Sigmoid colon (tissue), 7 donors: Measurements from ENCODE around the gene ARRDC4. TPM values are rescaled to one million over a fixed set of nuclear protein-coding genes. Genes with fewer than 3 reads are reported as not detected.

Source experiments
- DNase-seq: peaks from one replicate; pipeline ENCODE4 v3.0.0-alpha.2; 2019
- H3K27ac ChIP-seq, 4 donors: fragments of 200-600 bp; sonication (generic); one replicate each; pipeline ENCODE4 v1.5.1; 2016 to 2019; ENCODE audit warnings: mild to moderate bottlenecking in 1 of 4
- H3K27me3 ChIP-seq, 3 donors: fragments of 200-600 bp; sonication (generic); one replicate each; pipeline ENCODE4 v1.5.1; 2019; ENCODE audit warnings: mild to moderate bottlenecking in 1 of 3
- H3K36me3 ChIP-seq, 4 donors: fragments of 200-600 bp; sonication (generic); one replicate each; pipeline ENCODE4 v1.5.1; 2016 to 2019
- H3K4me1 ChIP-seq, 4 donors: fragments of 200-600 bp; sonication (generic); one replicate each; pipeline ENCODE4 v1.5.1; 2017 to 2019
- H3K4me3 ChIP-seq, 4 donors: fragments of 200-600 bp; sonication (generic); one replicate each; pipeline ENCODE4 v1.5.1; 2017 to 2019; ENCODE audit warnings: mild to moderate bottlenecking in 2 of 4, moderate library complexity in 1 of 4
- H3K9me3 ChIP-seq, 4 donors: fragments of 200-600 bp in 3 of 4; sonication (generic) in 3 of 4; one replicate each; pipeline versions ENCODE4 v1.5.1 to v1.6.1; 2013 to 2019
- CTCF ChIP-seq, 4 experiments: fragments of 450-650 bp in 3 of 4; fragments of 200-600 bp in 1 of 4; IDR thresholded peaks; one replicate each; pipeline ENCODE4 v1.5.1; 2016 to 2019; ENCODE audit warnings: antibody characterized with exemption in 4 of 4, mild to moderate bottlenecking in 3 of 4, moderate library complexity in 2 of 4
- EP300 ChIP-seq, 4 donors: sonication (generic); formaldehyde crosslinking; IDR thresholded peaks; one replicate each; pipeline ENCODE4 v1.6.1; 2017; ENCODE audit warnings: antibody characterized with exemption in 4 of 4
- POLR2A ChIP-seq, 2 donors: fragments of 450-650 bp; IDR thresholded peaks; one replicate each; pipeline ENCODE4 v1.6.1; 2016; ENCODE audit warnings: antibody characterized with exemption in 2 of 2, mild to moderate bottlenecking in 2 of 2, moderate library complexity in 2 of 2
- POLR2AphosphoS5 ChIP-seq, 4 donors: sonication (generic); formaldehyde crosslinking; IDR thresholded peaks; one replicate each; pipeline ENCODE4 v1.6.1; 2017; ENCODE audit warnings: antibody characterized with exemption in 4 of 4
- WGBS, 2 donors: extraction: QIAGEN DNeasy Blood & Tissue Kit; methylation state at CpG; one replicate each; pipeline ENCODE4 v1.1.7; 2013; 5-methylcytosine and 5-hydroxymethylcytosine counted together
- intact Hi-C: fragments of 100-400 bp; cut with DNase I; formaldehyde crosslinking; loops from one replicate; pipeline ENCODE4 v1.15.1; 2023
- polyA plus RNA-seq, 3 donors: library from polyadenylated mRNA; stranded (reverse); fragments of 200-250 nt; gene quantifications; one replicate each; pipeline ENCODE4 v1.2.3, GENCODE V29; 2013
- total RNA-seq, 4 donors: library from RNA; depleted of rRNA; stranded (reverse); fragments of >200 nt; gene quantifications; one replicate each; pipeline ENCODE4 v1.1.0, GENCODE V29; 2016
- donor health status: healthy with polysubstance abuse.
- donor health status: Bipolar disorder and iron deficiency.
- donor health status: healthy.

The ARRDC4 gene
- total RNA-seq (100 to 1,000 TPM; 116 to 205 (median 170) TPM), polyA plus RNA-seq (100 to 1,000 TPM in 1 of 3 donors, 10 to 100 TPM in 2; 26.4 to 143 (median 58.3) TPM)

- peaks cover 0 to 40% (median 36%) of the 10 kb centered on the region in 4 donors for H3K4me1 ChIP-seq
- H3K4me3 ChIP-seq: peak within 1 kb of the TSS; percentile 71 to 91 (median 84)
- no peaks in the 10 kb centered on the region for H3K36me3 ChIP-seq
- intact Hi-C loops: loop anchor here (2.0 to 5.0 kb wide), 3 partner anchors 53 to 124 kb away; no protein-coding TSS in a partner anchor
- 1% methylated on average over 69 of the region's 69 CpGs for WGBS, 2 donors
- no peaks in the 10 kb centered on the region for H3K27me3 ChIP-seq
- TF ChIP-seq EP300 (IDR thresholded peaks at IDR 0.05): peak in 1 of 4 donors; percentile 33
- TF ChIP-seq CTCF (IDR thresholded peaks at IDR 0.05): no peak
- peak; percentile 72 to 82 for TF ChIP-seq POLR2A (IDR thresholded peaks at IDR 0.05)
- TF ChIP-seq POLR2AphosphoS5 (IDR thresholded peaks at IDR 0.05): peak; percentile 84 to 93 (median 90)
- DNase-seq: peak; percentile 100
- peak within 1 kb of the TSS; percentile 94 to 98 (median 98) for H3K27ac ChIP-seq
- no peaks in the 10 kb centered on the region for H3K9me3 ChIP-seq
Observed at GRCh38 chr15:97960364-97961066, at the start of gene ARRDC4. ARRDC4 (plus strand) TSS chr15:97960703; CDS start chr15:97960862, 159 bp downstream.

DNA sequence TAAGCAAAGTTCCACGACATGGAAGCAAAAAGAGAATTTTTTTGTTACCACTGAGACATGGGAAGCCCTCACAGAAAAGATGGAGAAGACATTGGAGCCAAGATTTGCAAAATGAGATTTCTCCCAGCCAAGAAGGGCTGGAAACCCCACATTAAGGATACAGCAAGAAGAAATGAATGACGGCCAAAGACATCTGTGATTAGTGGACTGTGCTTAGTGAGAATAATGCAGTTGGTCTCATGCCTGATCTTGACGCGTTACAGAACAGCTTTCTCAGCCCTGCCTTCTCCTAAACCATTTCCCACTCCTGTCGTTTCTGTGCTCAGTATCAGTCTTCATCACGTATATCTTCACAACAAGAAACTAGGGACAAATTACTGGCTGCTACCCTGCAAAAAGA lies 45.8 kb upstream of the ARRDC4 start:
- Histone ChIP-seq H3K4me1 (no peaks in the 10 kb centered on the region), H3K27me3 (no peaks in the 10 kb centered on the region), H3K9me3 (no peaks in the 10 kb centered on the region), H3K27ac (no peak overlapping the region), H3K36me3 (no peaks in the 10 kb centered on the region), H3K4me3 (no peak overlapping the region)
- TF ChIP-seq CTCF (IDR thresholded peaks at IDR 0.05) (no peak), POLR2A (IDR thresholded peaks at IDR 0.05) (no peak), EP300 (IDR thresholded peaks at IDR 0.05) (no peak), POLR2AphosphoS5 (IDR thresholded peaks at IDR 0.05) (no peak)
- intact Hi-C loops: no loop called here
- WGBS, 2 donors: 86 to 89% methylated on average over 6 of the region's 6 CpGs
- no peak for DNase-seq

GRCh38 chr15:97915261-97915660 lies 45.2 kb upstream of the ARRDC4 start:
- H3K36me3 ChIP-seq: no peaks in the 10 kb centered on the region
- TF ChIP-seq CTCF (IDR thresholded peaks at IDR 0.05): no peak
- no peak for TF ChIP-seq EP300 (IDR thresholded peaks at IDR 0.05)
- TF ChIP-seq POLR2A (IDR thresholded peaks at IDR 0.05): no peak
- TF ChIP-seq POLR2AphosphoS5 (IDR thresholded peaks at IDR 0.05): no peak
- no peak overlapping the region for H3K27ac ChIP-seq
- H3K4me3 ChIP-seq: no peak overlapping the region
- DNase-seq: no peak
- H3K9me3 ChIP-seq: no peaks in the 10 kb centered on the region
- 78 to 82% methylated on average over 5 of the region's 5 CpGs for WGBS, 2 donors
- intact Hi-C loops: no loop called here
- no peaks in the 10 kb centered on the region for H3K4me1 ChIP-seq
- H3K27me3 ChIP-seq: no peaks in the 10 kb centered on the region

DNA sequence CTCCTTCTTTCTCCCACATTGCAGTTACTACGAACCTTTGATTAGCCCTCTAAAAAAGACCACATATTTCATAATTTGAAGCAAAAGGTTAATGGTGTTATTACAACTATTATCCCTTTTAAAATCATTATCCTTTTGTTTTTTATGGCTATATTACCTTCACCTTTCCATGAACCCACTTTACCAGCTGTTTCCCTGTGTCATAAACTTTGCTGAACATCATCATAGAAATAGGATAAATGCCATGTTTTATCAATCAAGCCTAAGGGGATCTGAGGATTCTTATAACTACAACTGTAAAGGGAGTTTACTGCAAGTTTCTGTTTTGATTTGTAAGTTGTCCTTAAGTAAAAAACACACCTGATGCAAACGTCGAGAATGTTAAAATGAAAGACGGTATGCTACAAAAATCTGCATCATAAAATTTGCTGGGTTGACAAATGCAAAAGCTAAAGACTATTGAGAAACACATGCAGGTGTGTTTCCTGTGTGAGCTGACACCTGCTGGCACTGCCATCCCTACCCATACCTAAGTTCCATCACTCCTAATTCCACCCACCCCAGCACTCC lies 39.1 kb upstream of the ARRDC4 start:
- no peak for TF ChIP-seq POLR2AphosphoS5 (IDR thresholded peaks at IDR 0.05)
- TF ChIP-seq EP300 (IDR thresholded peaks at IDR 0.05): no peak
- no peak for TF ChIP-seq POLR2A (IDR thresholded peaks at IDR 0.05)
- no peak for TF ChIP-seq CTCF (IDR thresholded peaks at IDR 0.05)
- H3K9me3 ChIP-seq: peaks cover 0 to 6% (median 4%) of the 10 kb centered on the region in 4 donors
- intact Hi-C loops: no loop called here
- no peaks in the 10 kb centered on the region for H3K27me3 ChIP-seq
- H3K27ac ChIP-seq: no peak overlapping the region
- 21 to 64% methylated on average over 4 of the region's 4 CpGs for WGBS, 2 donors
- H3K36me3 ChIP-seq: no peaks in the 10 kb centered on the region
- no peak for DNase-seq
- no peaks in the 10 kb centered on the region for H3K4me1 ChIP-seq
- H3K4me3 ChIP-seq: no peak overlapping the region
